NCI-H1417 (cell line): ENCODE results near the gene CELF4.

Source experiments
- DNase-seq, 3 experiments: peaks; one replicate each; lab custom pipeline; 2025; lab: John Stamatoyannopoulos, UW

Gene CELF4

GRCh38 chr18:37547196-37547827, 18.3 kb downstream of the CELF4 start:
- DNase-seq: no peak

GRCh38 chr18:37546651-37547050, 18.9 kb downstream of the CELF4 start:
- DNase-seq: no peak

DNA sequence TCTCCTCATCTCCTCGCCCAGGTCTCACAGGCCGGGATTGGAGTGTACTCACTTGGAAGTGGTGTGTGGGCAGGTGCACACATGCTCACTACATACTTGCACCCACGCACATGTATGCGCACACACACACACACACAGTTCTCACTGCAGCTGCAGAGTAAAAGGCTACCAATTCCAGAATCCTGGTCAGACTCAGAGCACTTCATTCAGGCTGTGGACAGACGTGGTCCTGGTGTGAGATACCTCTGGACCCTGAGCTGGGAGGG, 19.4 kb downstream of the CELF4 start:
- DNase-seq: no peak

DNA sequence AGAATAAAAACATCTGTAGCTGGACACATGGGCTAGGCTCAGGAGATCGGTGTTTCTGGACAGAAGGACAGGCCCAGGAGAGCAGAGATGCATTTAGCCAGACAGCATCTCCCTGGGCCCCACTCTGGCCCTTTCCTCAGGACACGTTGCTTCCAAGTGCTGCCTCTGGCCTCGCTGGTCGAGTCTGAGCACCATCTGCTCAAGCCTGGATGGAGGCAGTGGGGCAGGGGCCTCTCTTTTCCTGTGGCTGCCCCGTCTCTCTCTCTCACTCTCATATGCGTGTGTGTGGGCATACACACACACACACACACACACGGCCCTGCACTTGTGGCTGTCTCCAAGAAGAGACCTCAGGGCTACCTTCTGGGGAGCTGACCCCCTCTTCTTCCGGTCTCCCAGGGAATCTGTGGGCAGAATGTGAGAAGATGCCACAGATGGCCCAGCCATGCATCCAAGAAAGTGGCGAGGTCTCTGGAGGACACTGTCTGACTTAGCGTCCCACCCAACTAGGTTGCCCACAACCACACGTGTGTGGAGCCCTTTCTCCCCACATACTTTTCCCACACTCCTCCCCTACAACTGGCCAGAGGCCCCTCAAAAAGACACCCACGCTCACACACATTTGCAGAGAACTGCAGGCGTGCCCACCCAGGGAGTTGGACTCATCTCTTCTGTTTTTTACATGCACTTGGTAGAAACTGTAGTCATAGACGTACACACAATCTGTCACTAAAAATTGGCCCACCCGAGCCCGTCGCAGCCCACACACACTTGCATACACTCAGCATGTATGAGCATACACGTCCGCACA, 19.9 kb downstream of the CELF4 start:
- DNase-seq: no peak

- DNase-seq: no peak
These were observed 20.9 kb downstream of the CELF4 start for GRCh38 chr18:37544713-37545112.

DNA sequence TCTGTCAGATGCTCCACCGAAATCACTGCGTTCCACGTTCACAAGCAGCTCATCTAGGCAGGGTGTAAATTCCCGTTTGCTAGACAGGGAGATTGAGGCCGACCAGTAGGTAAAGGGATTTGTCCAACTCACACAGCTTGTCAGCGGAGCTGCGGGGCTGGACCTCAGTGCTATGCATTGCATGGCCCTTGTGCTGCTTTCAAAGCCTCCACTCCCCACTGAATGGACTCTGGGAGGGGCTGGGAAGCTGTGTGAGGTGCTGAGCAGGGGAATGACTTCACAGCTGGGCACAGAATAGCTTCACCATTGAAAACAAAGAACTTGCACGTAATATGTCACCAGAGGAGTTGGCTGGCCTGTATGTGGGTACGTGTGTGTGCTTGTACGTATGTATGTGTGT, 21.4 kb downstream of the CELF4 start:
- DNase-seq: no peak

GRCh38 chr18:37543321-37543720, 22.3 kb downstream of the CELF4 start:
- DNase-seq: no peak

DNA sequence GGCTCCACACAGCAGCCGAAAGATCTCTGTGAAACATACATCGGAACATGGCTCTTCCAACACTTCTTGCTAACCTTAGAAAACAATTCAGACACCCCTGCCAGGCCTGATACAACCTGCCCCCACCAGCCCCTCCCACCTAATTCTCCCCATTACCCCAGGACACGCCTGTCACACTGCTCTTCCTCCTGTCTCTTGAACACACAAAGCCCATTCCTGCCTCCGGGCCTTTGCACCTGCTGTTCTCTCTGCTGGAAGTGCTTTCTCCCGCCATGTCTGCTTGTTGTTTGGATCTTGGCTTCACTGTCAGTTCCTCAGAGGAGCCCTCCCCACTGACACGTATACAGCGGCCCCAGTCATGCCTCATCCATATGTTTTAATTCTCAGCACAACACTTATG, 24.1 kb downstream of the CELF4 start:
- no peak for DNase-seq

GRCh38 chr18:37540424-37541138, 25.0 kb downstream of the CELF4 start:
- DNase-seq: peak in 1 of 3 experiments; percentile 39

GRCh38 chr18:37539236-37539635, 26.4 kb downstream of the CELF4 start:
- DNase-seq: no peak

DNA sequence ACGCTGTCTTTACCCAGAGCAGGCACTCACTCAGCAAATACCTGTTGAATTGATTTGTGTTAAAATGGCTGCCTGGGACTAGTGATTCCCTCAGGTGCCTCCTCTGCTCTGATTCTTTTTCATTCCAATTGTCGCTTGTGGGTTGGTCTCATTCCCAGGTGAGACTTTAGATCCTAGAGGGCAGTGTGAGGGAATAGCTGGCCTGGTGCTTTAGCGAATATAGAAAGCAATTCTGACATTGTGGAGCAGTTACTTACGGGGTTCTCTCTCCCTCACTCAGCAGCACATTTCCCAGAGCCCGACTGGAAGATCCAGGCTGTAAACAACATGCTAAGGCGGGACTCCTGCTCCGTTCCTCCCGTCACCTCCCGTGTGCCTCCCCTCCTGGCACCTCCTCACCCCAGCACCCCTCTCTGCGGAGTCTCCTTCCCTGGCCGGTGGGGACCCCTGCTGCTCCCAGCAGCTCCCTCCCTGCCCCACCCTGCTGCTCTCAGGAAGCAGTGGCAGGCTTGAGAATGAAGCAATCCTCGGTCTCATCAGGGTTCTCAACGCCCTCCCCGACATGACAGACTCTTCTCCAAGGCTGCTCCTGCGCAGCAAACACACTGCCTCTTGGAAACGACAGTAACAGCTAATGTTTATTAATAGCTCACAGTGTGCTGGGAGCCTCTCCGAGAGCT, 26.9 kb downstream of the CELF4 start:
- peak in 1 of 3 experiments; percentile 22 for DNase-seq

DNA sequence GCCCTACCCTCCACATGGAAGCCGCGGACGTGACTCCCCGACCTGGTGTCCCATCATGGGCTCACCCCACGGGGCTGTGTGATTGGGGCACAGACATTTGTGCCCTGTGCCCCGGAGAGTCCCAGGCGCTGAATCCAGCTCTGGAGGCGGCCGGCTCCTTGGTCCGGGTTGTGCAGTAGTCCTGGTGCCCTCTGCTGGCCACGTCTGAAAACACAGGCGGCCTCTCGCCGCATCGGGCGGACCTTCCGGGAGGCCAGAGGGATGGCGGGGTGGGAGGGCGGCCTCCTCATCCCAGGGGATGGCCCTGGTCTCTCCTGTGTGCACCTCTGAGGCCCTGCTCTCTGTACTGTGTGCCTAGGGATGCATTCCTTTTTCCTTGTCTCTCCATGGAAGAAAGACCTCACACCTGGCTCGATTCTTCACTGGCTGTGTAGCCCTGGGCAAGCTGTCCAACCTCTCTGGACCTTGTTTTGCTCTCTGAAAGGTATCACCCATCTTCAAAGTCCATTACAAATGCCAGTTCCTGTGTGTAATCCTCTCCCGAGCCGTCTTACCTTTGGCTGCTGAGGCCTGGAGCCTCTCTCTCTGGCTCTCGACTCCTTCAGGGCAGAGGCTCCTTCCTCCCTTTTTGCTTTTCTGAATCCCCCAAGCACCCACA, 27.6 kb downstream of the CELF4 start:
- DNase-seq: peak; percentile 34 to 76 (median 56)

DNA sequence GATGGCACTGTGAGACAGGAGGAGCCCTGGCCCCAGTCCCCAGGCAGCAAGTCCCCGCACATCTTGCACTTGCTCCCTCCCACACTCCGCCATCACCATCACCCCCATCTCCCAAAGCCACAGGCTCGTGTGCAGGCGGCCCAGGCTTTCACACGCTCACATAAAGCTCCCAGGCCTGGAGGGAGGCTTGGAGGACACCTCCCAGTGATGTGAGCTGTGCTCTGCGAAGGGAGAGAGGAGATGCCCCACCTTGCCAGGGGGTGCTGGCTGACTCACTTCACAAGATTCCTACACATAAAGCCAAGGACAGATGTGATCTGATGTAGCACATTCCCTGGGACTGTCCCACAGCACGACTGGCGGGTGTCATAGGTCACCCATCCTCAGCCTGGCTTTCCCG, 28.9 kb downstream of the CELF4 start:
- DNase-seq: no peak

- DNase-seq: peak in 1 of 3 experiments; percentile 47
These were observed 29.6 kb downstream of the CELF4 start for GRCh38 chr18:37535968-37536367.

- DNase-seq: peak in 2 of 3 experiments; percentile 62 to 82
These were observed 31.0 kb downstream of the CELF4 start for GRCh38 chr18:37534627-37535026.

GRCh38 chr18:37533647-37534584, 31.7 kb downstream of the CELF4 start:
- DNase-seq: peak in 2 of 3 experiments; percentile 69 to 82

DNA sequence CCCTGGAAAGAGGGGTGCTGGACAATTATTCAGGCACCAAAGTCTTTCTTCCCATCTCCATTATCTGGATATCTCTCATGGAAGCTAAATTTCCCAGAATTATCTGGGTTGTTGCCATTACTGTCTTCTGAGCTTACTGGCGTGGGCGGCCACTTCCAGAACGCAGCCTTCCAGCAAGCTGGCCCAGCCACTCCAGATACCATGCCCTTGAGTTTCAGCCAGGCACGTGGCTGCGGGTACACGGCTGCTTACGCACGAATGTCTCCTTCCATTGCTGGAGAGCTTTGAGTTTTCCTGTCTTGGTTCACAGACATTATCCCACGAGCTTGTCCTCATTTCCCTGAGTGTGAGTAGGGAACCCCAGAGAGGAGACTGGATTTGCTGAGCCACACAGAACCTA, 32.7 kb downstream of the CELF4 start:
- DNase-seq: peak in 1 of 3 experiments; percentile 10

DNA sequence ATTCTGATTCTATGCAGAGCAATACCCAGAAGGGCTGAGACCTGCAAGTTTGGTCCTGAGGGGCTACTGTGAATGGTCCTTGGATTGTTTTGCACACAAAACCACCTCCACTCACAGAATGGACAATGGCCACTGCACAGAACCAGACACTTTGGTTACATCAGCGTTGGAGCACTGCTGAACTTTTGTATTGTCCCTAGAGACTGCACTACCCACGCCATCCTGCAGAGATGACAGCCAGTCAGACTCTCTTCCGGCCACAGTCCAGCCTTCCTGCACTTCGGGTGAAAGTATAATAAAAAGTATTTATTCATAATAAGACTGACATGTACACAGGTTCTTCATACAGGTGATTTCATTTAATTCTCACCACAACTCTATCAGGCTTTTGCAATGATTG, 35.7 kb downstream of the CELF4 start:
- no peak for DNase-seq

GRCh38 chr18:37529296-37529695, 36.3 kb downstream of the CELF4 start:
- DNase-seq: no peak

GRCh38 chr18:37527395-37527794, 38.2 kb downstream of the CELF4 start:
- DNase-seq: peak in 1 of 3 experiments; percentile 8

- no peak for DNase-seq
These were observed 40.4 kb downstream of the CELF4 start for GRCh38 chr18:37525262-37525585.
